Activated naive CD8-positive, alpha-beta T cell treated with anti-CD3 and anti-CD28 coated beads for 36 hours (primary cell): ENCODE data around the gene ITPKC. TPM values are rescaled to one million over a fixed set of nuclear protein-coding genes. Genes with fewer than 3 reads are reported as not detected.

ENCODE experiments used
- DNase-seq: peaks from one replicate; pipeline ENCODE4 v3.0.0; 2021
- H3K27ac Mint-ChIP-seq: one replicate; pipeline ENCODE4 v1.8.0; 2022; ENCODE audit warnings: mild to moderate bottlenecking, moderate library complexity, mixed read lengths
- H3K27me3 Mint-ChIP-seq: one replicate; pipeline ENCODE4 v1.8.0; 2022; ENCODE audit warnings: mild to moderate bottlenecking, mixed read lengths
- H3K36me3 Mint-ChIP-seq: one replicate; pipeline ENCODE4 v1.8.0; 2021; ENCODE audit warnings: mild to moderate bottlenecking, mixed read lengths
- H3K4me1 Mint-ChIP-seq: one replicate; pipeline ENCODE4 v1.8.0; 2021; ENCODE audit warnings: mixed read lengths
- H3K4me3 Mint-ChIP-seq: one replicate; pipeline ENCODE4 v1.8.0; 2022; ENCODE audit warnings: mild to moderate bottlenecking, moderate library complexity, mixed read lengths
- H3K9me3 Mint-ChIP-seq: one replicate; pipeline ENCODE4 v1.8.0; 2022; ENCODE audit warnings: mixed read lengths
- total RNA-seq, 2 experiments: library from RNA; stranded (reverse); gene quantifications; one replicate each; pipeline ENCODE4 v1.2.3, GENCODE V29; 2021

Gene ITPKC
- total RNA-seq, 2 experiments from 2014 or later, result 3.8 to 4.1 TPM

GRCh38 chr19:40701758-40702157, 15.2 kb upstream of the ITPKC start:
- no peak overlapping the region for H3K4me3 Mint-ChIP-seq
- peaks cover 11% of the 10 kb centered on the region for H3K36me3 Mint-ChIP-seq
- DNase-seq, result no peak
- no peaks in the 10 kb centered on the region for H3K9me3 Mint-ChIP-seq
- no peaks in the 10 kb centered on the region for H3K27me3 Mint-ChIP-seq
- no peaks in the 10 kb centered on the region for H3K4me1 Mint-ChIP-seq
- no peak overlapping the region for H3K27ac Mint-ChIP-seq

- no peak overlapping the region for H3K4me3 Mint-ChIP-seq
- no peaks in the 10 kb centered on the region for H3K4me1 Mint-ChIP-seq
- no peaks in the 10 kb centered on the region for H3K27me3 Mint-ChIP-seq
- H3K27ac Mint-ChIP-seq, result no peak overlapping the region
- H3K36me3 Mint-ChIP-seq, result peaks cover 11% of the 10 kb centered on the region
- H3K9me3 Mint-ChIP-seq, result no peaks in the 10 kb centered on the region
- no peak for DNase-seq
Measured at GRCh38 chr19:40702337-40703012, 14.4 kb upstream of the ITPKC start.

GRCh38 chr19:40703029-40703755, 13.7 kb upstream of the ITPKC start:
- Mint-ChIP-seq H3K27me3 (no peaks in the 10 kb centered on the region), H3K4me1 (no peaks in the 10 kb centered on the region), H3K36me3 (peaks cover 9% of the 10 kb centered on the region), H3K27ac (no peak overlapping the region), H3K9me3 (no peaks in the 10 kb centered on the region), H3K4me3 (no peak overlapping the region)
- no peak for DNase-seq

GRCh38 chr19:40704491-40705361, 12.2 kb upstream of the ITPKC start:
- Mint-ChIP-seq H3K4me1 (peaks cover 3% of the 10 kb centered on the region), H3K36me3 (peaks cover 11% of the 10 kb centered on the region), H3K9me3 (no peaks in the 10 kb centered on the region), H3K27ac (no peak overlapping the region), H3K27me3 (no peaks in the 10 kb centered on the region), H3K4me3 (no peak overlapping the region)
- no peak for DNase-seq

GRCh38 chr19:40705362-40705651, 11.6 kb upstream of the ITPKC start:
- Mint-ChIP-seq H3K4me1 (peaks cover 3% of the 10 kb centered on the region), H3K27ac (no peak overlapping the region)

GRCh38 chr19:40705950-40706619, 10.8 kb upstream of the ITPKC start:
- no peak overlapping the region for H3K4me3 Mint-ChIP-seq
- peaks cover 11% of the 10 kb centered on the region for H3K36me3 Mint-ChIP-seq
- H3K27ac Mint-ChIP-seq, result no peak overlapping the region
- no peaks in the 10 kb centered on the region for H3K9me3 Mint-ChIP-seq
- no peaks in the 10 kb centered on the region for H3K27me3 Mint-ChIP-seq
- peaks cover 3% of the 10 kb centered on the region for H3K4me1 Mint-ChIP-seq
- no peak for DNase-seq

More at GRCh38 chr19:40705362-40705651, 11.6 kb upstream of the ITPKC start:
- H3K27me3 Mint-ChIP-seq, result no peaks in the 10 kb centered on the region
- DNase-seq, result no peak
- H3K4me3 Mint-ChIP-seq, result no peak overlapping the region
- peaks cover 11% of the 10 kb centered on the region for H3K36me3 Mint-ChIP-seq
- no peaks in the 10 kb centered on the region for H3K9me3 Mint-ChIP-seq

GRCh38 chr19:40707615-40708014, 9.3 kb upstream of the ITPKC start:
- no peaks in the 10 kb centered on the region for H3K27me3 Mint-ChIP-seq
- peaks cover 7% of the 10 kb centered on the region for H3K36me3 Mint-ChIP-seq
- H3K27ac Mint-ChIP-seq, result no peak overlapping the region
- H3K4me1 Mint-ChIP-seq, result peaks cover 3% of the 10 kb centered on the region
- H3K4me3 Mint-ChIP-seq, result no peak overlapping the region
- H3K9me3 Mint-ChIP-seq, result no peaks in the 10 kb centered on the region
- DNase-seq, result no peak

GRCh38 chr19:40709817-40710216, 7.1 kb upstream of the ITPKC start:
- Mint-ChIP-seq H3K27ac (no peak overlapping the region), H3K4me3 (no peak overlapping the region), H3K36me3 (peaks cover 8% of the 10 kb centered on the region), H3K9me3 (no peaks in the 10 kb centered on the region), H3K27me3 (no peaks in the 10 kb centered on the region), H3K4me1 (peaks cover 13% of the 10 kb centered on the region)
- DNase-seq, result no peak

GRCh38 chr19:40713939-40714338, 3.0 kb upstream of the ITPKC start:
- Mint-ChIP-seq H3K27me3 (no peaks in the 10 kb centered on the region), H3K4me3 (peak overlapping the region; percentile 92), H3K9me3 (no peaks in the 10 kb centered on the region), H3K4me1 (peaks cover 30% of the 10 kb centered on the region), H3K36me3 (peaks cover 6% of the 10 kb centered on the region), H3K27ac (peak overlapping the region; percentile 98)
- DNase-seq, result peak; percentile 11

GRCh38 chr19:40714441-40715299, 2.2 kb upstream of the ITPKC start:
- no peaks in the 10 kb centered on the region for H3K9me3 Mint-ChIP-seq
- H3K4me3 Mint-ChIP-seq, result peak overlapping the region; percentile 92
- peaks cover 33% of the 10 kb centered on the region for H3K4me1 Mint-ChIP-seq
- peaks cover 4% of the 10 kb centered on the region for H3K36me3 Mint-ChIP-seq
- H3K27me3 Mint-ChIP-seq, result no peaks in the 10 kb centered on the region
- peak overlapping the region; percentile 98 for H3K27ac Mint-ChIP-seq
- DNase-seq, result peak; percentile 93

GRCh38 chr19:40716031-40716481, 856 bp upstream of the ITPKC start:
- DNase-seq, result peak; percentile 81
- no peaks in the 10 kb centered on the region for H3K9me3 Mint-ChIP-seq
- H3K4me1 Mint-ChIP-seq, result peaks cover 43% of the 10 kb centered on the region
- no peaks in the 10 kb centered on the region for H3K27me3 Mint-ChIP-seq
- peak overlapping the region; percentile 92 for H3K4me3 Mint-ChIP-seq
- peak overlapping the region; percentile 98 for H3K27ac Mint-ChIP-seq
- peaks cover 11% of the 10 kb centered on the region for H3K36me3 Mint-ChIP-seq

GRCh38 chr19:40717325-40717879, 490 bp downstream of the ITPKC start:
- Mint-ChIP-seq H3K4me3 (peak overlapping the region; percentile 79), H3K9me3 (no peaks in the 10 kb centered on the region), H3K27ac (peak overlapping the region; percentile 62), H3K4me1 (peaks cover 48% of the 10 kb centered on the region), H3K27me3 (no peaks in the 10 kb centered on the region), H3K36me3 (peaks cover 11% of the 10 kb centered on the region)
- DNase-seq, result no peak

- H3K36me3 Mint-ChIP-seq, result peaks cover 11% of the 10 kb centered on the region
- H3K27me3 Mint-ChIP-seq, result no peaks in the 10 kb centered on the region
- DNase-seq, result peak; percentile 3
- peak overlapping the region; percentile 79 for H3K4me3 Mint-ChIP-seq
- H3K9me3 Mint-ChIP-seq, result no peaks in the 10 kb centered on the region
- peaks cover 48% of the 10 kb centered on the region for H3K4me1 Mint-ChIP-seq
- H3K27ac Mint-ChIP-seq, result peak overlapping the region; percentile 75
Measured at GRCh38 chr19:40717880-40718773, 1.2 kb downstream of the ITPKC start.
